GM12878 (cell line): ENCODE measurements around the gene LPCAT3.

Source experiments
- CEBPB ChIP-seq, 2 experiments: fragments of 150-350 bp in 1 of 2; IDR thresholded peaks; 2 replicates each; pipeline ENCODE4 v1.6.1; 2012 to 2014; ENCODE audit warnings: low read depth in 2 of 2, low read length in 2 of 2, borderline replicate concordance in 1 of 2, inconsistent platforms in 1 of 2
- CREB1 ChIP-seq: IDR thresholded peaks from 2 replicates; pipeline ENCODE4 v1.6.1; 2012; ENCODE audit warnings: low read depth, mild to moderate bottlenecking, inconsistent platforms
- GABPA ChIP-seq: IDR thresholded peaks from 2 replicates; pipeline ENCODE4 v1.6.1; 2014; ENCODE audit warnings: antibody characterized with exemption, low read depth, mild to moderate bottlenecking, inconsistent platforms
- NR2C1 ChIP-seq: fragments of 450-650 bp; IDR thresholded peaks from 2 replicates; pipeline ENCODE4 v1.6.1; 2017; ENCODE audit warnings: antibody characterized with exemption, mild to moderate bottlenecking, moderate library complexity
- POLR2A ChIP-seq: IDR thresholded peaks from 2 replicates; pipeline ENCODE4 v1.6.1; 2011; ENCODE audit warnings: low read depth, mild to moderate bottlenecking, low read length
- SP1 ChIP-seq: IDR thresholded peaks from one replicate; pipeline ENCODE4 v1.6.1; 2011; ENCODE audit warnings: low read depth, low read length
- ZZZ3 ChIP-seq: IDR thresholded peaks from 2 replicates; pipeline ENCODE4 v1.6.1; 2011; ENCODE audit warnings: low read depth; ENCODE audit not compliant: control insufficient read depth, insufficient read length
- TF ChIP-seq, protein P1 (sequence below), 3 experiments: IDR thresholded peaks in 2 of 3; conservative IDR thresholded peaks in 1 of 3; 2 replicates each; pipeline ENCODE4 v1.5.1; 2011; ENCODE audit warnings: low read depth in 3 of 3, low read length in 3 of 3, mild to moderate bottlenecking in 3 of 3, control low read depth in 2 of 3, moderate library complexity in 2 of 3, inconsistent platforms in 1 of 3, mixed read lengths in 1 of 3; ENCODE audit not compliant: control insufficient read depth in 2 of 3, insufficient read depth in 1 of 3; ENCODE audit errors: extremely low read depth in 1 of 3
- TF ChIP-seq, protein P2 (sequence below): IDR thresholded peaks from 2 replicates; pipeline ENCODE4 v1.6.1; 2011; ENCODE audit warnings: low read depth, mild to moderate bottlenecking, low read length, moderate library complexity, borderline replicate concordance; ENCODE audit errors: extremely low read depth

DNA sequence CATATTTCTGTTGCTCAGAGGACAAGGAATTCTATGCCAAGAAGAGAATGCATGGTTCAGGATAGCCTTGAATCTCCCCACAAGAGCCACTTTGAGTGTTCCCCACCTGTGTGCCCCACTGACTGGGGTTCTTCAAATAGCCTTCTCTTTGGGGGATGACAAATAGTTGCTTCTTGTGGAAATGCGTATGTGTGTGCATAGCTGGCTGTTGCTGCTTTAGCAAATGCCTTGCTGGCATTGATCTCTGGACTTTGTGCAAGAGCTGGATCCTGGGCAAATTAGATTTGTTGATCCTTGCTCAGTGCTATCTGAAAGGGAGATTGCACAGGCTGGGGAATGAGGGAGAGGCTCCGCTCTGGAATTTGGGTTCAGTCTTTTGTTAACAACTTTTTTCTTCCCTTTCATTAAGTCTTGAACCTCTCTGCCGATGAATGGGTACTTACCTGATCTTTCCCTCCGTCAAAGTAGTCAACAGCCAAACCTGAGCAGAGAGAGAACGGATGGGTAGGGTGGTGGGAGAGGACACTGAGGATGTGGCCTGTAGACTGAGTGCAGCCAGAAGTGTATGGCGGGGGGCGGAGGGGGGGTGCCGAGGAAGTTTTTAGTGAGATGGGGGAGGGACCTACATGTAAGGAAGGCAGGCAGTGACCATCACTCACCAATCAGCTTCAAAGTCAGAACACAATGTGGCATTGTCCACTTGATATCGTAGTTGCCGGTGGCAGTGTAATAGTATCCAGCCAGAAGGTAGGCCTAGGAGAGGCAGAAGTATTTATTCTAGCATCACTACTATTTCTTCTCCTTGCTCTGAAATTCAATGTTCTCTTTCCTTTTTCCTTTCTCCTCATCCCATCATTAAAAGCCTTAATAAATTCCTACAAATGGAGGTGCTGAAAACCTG, 36.9 kb downstream of the LPCAT3 start:
- no peak for TF ChIP-seq ZZZ3
- no peak for TF ChIP-seq GABPA
- no peak for TF ChIP-seq POLR2A
- TF ChIP-seq, protein P1, sequence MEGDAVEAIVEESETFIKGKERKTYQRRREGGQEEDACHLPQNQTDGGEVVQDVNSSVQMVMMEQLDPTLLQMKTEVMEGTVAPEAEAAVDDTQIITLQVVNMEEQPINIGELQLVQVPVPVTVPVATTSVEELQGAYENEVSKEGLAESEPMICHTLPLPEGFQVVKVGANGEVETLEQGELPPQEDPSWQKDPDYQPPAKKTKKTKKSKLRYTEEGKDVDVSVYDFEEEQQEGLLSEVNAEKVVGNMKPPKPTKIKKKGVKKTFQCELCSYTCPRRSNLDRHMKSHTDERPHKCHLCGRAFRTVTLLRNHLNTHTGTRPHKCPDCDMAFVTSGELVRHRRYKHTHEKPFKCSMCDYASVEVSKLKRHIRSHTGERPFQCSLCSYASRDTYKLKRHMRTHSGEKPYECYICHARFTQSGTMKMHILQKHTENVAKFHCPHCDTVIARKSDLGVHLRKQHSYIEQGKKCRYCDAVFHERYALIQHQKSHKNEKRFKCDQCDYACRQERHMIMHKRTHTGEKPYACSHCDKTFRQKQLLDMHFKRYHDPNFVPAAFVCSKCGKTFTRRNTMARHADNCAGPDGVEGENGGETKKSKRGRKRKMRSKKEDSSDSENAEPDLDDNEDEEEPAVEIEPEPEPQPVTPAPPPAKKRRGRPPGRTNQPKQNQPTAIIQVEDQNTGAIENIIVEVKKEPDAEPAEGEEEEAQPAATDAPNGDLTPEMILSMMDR (IDR thresholded peaks at IDR 0.05 in 2 of 3, conservative IDR thresholded peaks at IDR 0.05 in 1 of 3; ENCODE audit: control insufficient read depth in 2 of 3, extremely low read depth in 1 of 3, insufficient read depth in 1 of 3, low read depth in 3 of 3, low read length in 3 of 3) = no peak
- TF ChIP-seq SP1 = no peak
- TF ChIP-seq NR2C1 = no peak
- TF ChIP-seq, protein P2, sequence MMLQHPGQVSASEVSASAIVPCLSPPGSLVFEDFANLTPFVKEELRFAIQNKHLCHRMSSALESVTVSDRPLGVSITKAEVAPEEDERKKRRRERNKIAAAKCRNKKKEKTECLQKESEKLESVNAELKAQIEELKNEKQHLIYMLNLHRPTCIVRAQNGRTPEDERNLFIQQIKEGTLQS = no peak
- TF ChIP-seq CEBPB (IDR thresholded peaks at IDR 0.05; ENCODE audit: borderline replicate concordance in 1 of 2, low read depth in 2 of 2, low read length in 2 of 2) = no peak
- no peak for TF ChIP-seq CREB1
